GM23338 (cell line): Measurements from ENCODE around the gene TSPYL2. TPM values are rescaled to one million over a fixed set of nuclear protein-coding genes. Genes with fewer than 3 reads are reported as not detected.

ENCODE experiments used
- ATAC-seq: fragments of 200-7000 bp; cut with Tn5 transposase; 3 replicates; pipeline ENCODE4 v1.9.1; 2020
- DNase-seq: peaks from one replicate; pipeline ENCODE4 v3.0.0-alpha.2; 2015; ENCODE audit warnings: low spot score
- H2AFZ ChIP-seq: fragments of 200-600 bp; sonication (generic); 2 replicates; pipeline ENCODE4 v1.8.0; 2016; ENCODE audit warnings: antibody characterized with exemption, mild to moderate bottlenecking, moderate library complexity
- H3F3A ChIP-seq: fragments of 200-600 bp; sonication (generic); replicated peaks from 2 replicates; pipeline ENCODE4 v1.8.0; 2017; ENCODE audit warnings: antibody characterized with exemption, mixed run types, low read depth
- H3K27ac ChIP-seq: fragments of 200-600 bp; sonication (generic); 2 replicates; pipeline ENCODE4 v1.6.1; 2016; ENCODE audit warnings: low read depth
- H3K27me3 ChIP-seq: fragments of 200-600 bp; sonication (generic); 2 replicates; pipeline ENCODE4 v1.8.0; 2016; ENCODE audit warnings: mild to moderate bottlenecking, mixed run types, moderate library complexity; ENCODE audit not compliant: insufficient read depth
- H3K36me3 ChIP-seq: fragments of 200-600 bp; sonication (generic); 2 replicates; pipeline ENCODE4 v1.8.0; 2016; ENCODE audit warnings: mild to moderate bottlenecking; ENCODE audit not compliant: insufficient read depth
- H3K4me1 ChIP-seq: fragments of 200-600 bp; sonication (generic); 2 replicates; pipeline ENCODE4 v1.8.0; 2016; ENCODE audit warnings: mild to moderate bottlenecking, moderate library complexity; ENCODE audit not compliant: insufficient read depth
- H3K4me2 ChIP-seq: fragments of 200-600 bp; sonication (generic); 2 replicates; pipeline ENCODE4 v1.7.1; 2017; ENCODE audit warnings: mixed run types
- H3K4me3 ChIP-seq: fragments of 200-600 bp; sonication (generic); 2 replicates; pipeline ENCODE4 v1.6.1; 2016; ENCODE audit warnings: mixed run types
- H3K79me2 ChIP-seq: fragments of 200-600 bp; sonication (generic); replicated peaks from 2 replicates; pipeline ENCODE4 v1.8.0; 2017; ENCODE audit warnings: mild to moderate bottlenecking; ENCODE audit not compliant: insufficient read depth
- H3K9me2 ChIP-seq: fragments of 200-600 bp; sonication (generic); 2 replicates; pipeline ENCODE4 v1.8.0; 2017; ENCODE audit not compliant: insufficient read depth
- H4K20me1 ChIP-seq: fragments of 200-600 bp; sonication (generic); replicated peaks from 2 replicates; pipeline ENCODE4 v1.8.0; 2017; ENCODE audit warnings: mild to moderate bottlenecking; ENCODE audit not compliant: insufficient read depth
- H3K27ac Mint-ChIP-seq: 2 replicates; pipeline ENCODE4 v1.8.0; 2020; ENCODE audit warnings: inconsistent platforms, mild to moderate bottlenecking, moderate library complexity, mixed read lengths
- H3K27me3 Mint-ChIP-seq: 3 replicates; pipeline ENCODE4 v1.8.0; 2022; ENCODE audit warnings: low read depth, mild to moderate bottlenecking, moderate library complexity, mixed read lengths, inconsistent platforms; ENCODE audit not compliant: insufficient read depth, poor library complexity
- H3K36me3 Mint-ChIP-seq: 3 replicates; pipeline ENCODE4 v1.8.0; 2021; ENCODE audit warnings: low read depth, mild to moderate bottlenecking, inconsistent platforms, moderate library complexity, mixed read lengths
- H3K4me1 Mint-ChIP-seq: 3 replicates; pipeline ENCODE4 v1.8.0; 2020; ENCODE audit warnings: mild to moderate bottlenecking, inconsistent platforms, mixed read lengths
- H3K4me3 Mint-ChIP-seq: 3 replicates; pipeline ENCODE4 v1.8.0; 2021; ENCODE audit warnings: moderate library complexity, mild to moderate bottlenecking, inconsistent platforms, mixed read lengths
- H3K9me3 Mint-ChIP-seq: 3 replicates; pipeline ENCODE4 v1.8.0; 2020; ENCODE audit warnings: moderate library complexity, mild to moderate bottlenecking, inconsistent platforms, mixed read lengths
- CREB1 ChIP-seq: fragments of 250-450 bp; sonication (Bioruptor Pico); IDR thresholded peaks from 2 replicates; pipeline ENCODE4 v1.5.0; 2020; ENCODE audit warnings: low read depth, mild to moderate bottlenecking, moderate library complexity
- EZH2 ChIP-seq: fragments of 200-600 bp; sonication (generic); IDR thresholded peaks from one replicate; pipeline ENCODE4 v1.8.0; 2017; ENCODE audit warnings: antibody characterized with exemption, mild to moderate bottlenecking, low read depth; ENCODE audit not compliant: unreplicated experiment
- EZH2phosphoT487 ChIP-seq: fragments of 200-600 bp; sonication (generic); IDR thresholded peaks from one replicate; pipeline ENCODE4 v1.8.1; 2018; ENCODE audit warnings: antibody characterized with exemption; ENCODE audit not compliant: unreplicated experiment
- JUNB ChIP-seq: IDR thresholded peaks from one replicate; pipeline ENCODE4 v1.6.1; 2016; ENCODE audit warnings: antibody characterized with exemption; ENCODE audit not compliant: unreplicated experiment
- NANOG ChIP-seq: IDR thresholded peaks from 2 replicates; pipeline ENCODE4 v1.6.1; 2016; ENCODE audit warnings: antibody characterized with exemption, borderline replicate concordance
- POLR2AphosphoS5 ChIP-seq: IDR thresholded peaks from 2 replicates; pipeline ENCODE4 v1.6.1; 2016; ENCODE audit warnings: antibody characterized with exemption, low read depth
- STAT1 ChIP-seq: IDR thresholded peaks from one replicate; pipeline ENCODE4 v1.6.1; 2016; ENCODE audit warnings: antibody characterized with exemption; ENCODE audit not compliant: unreplicated experiment
- ZNF114 ChIP-seq: fragments of 250-450 bp; sonication (Bioruptor Pico); IDR thresholded peaks from 2 replicates; pipeline ENCODE4 v1.5.0; 2020; ENCODE audit warnings: mild to moderate bottlenecking, moderate library complexity
- ZNF331 ChIP-seq: fragments of 250-450 bp; sonication (Bioruptor Pico); IDR thresholded peaks from 2 replicates; pipeline ENCODE4 v1.5.0; 2020; ENCODE audit warnings: low read depth, mild to moderate bottlenecking, moderate library complexity
- polyA plus RNA-seq: library from polyadenylated mRNA; unstranded; fragments of >200 nt; fragmentation: Nextera tagmentation; extraction: Ambion mirVana; gene quantifications from 2 replicates; pipeline ENCODE4 v1.2.1, GENCODE V29; 2016
- total RNA-seq: library from RNA; depleted of rRNA; stranded (reverse); fragments of >200 nt; shearing (Covaris generic); gene quantifications from 2 replicates; pipeline ENCODE4 v1.2.3, GENCODE V29; 2014
- TF ChIP-seq, protein P1 (sequence below): fragments of 250-450 bp; sonication (Bioruptor Pico); IDR thresholded peaks from 2 replicates; pipeline ENCODE4 v1.5.0; 2020; ENCODE audit warnings: mild to moderate bottlenecking, moderate library complexity
- TF ChIP-seq, protein P2 (sequence below): IDR thresholded peaks from 2 replicates; pipeline ENCODE4 v1.6.1; 2016; ENCODE audit warnings: antibody characterized with exemption
- TF ChIP-seq, protein P3 (sequence below): IDR thresholded peaks from one replicate; pipeline ENCODE4 v1.6.1; 2018; ENCODE audit warnings: antibody characterized with exemption; ENCODE audit not compliant: unreplicated experiment
- TF ChIP-seq, protein P4 (sequence below), 2 experiments: fragments of 200-600 bp in 1 of 2; sonication (generic) in 1 of 2; conservative IDR thresholded peaks; 2 replicates each; pipeline versions ENCODE4 v1.5.1 to v1.6.1; 2016 to 2017; ENCODE audit warnings: antibody characterized with exemption in 2 of 2, low read depth in 2 of 2, mild to moderate bottlenecking in 2 of 2, moderate library complexity in 1 of 2

Gene TSPYL2
- total and polyA plus RNA-seq, 2 experiments from 2014 or later, result 13.4 TPM

DNA sequence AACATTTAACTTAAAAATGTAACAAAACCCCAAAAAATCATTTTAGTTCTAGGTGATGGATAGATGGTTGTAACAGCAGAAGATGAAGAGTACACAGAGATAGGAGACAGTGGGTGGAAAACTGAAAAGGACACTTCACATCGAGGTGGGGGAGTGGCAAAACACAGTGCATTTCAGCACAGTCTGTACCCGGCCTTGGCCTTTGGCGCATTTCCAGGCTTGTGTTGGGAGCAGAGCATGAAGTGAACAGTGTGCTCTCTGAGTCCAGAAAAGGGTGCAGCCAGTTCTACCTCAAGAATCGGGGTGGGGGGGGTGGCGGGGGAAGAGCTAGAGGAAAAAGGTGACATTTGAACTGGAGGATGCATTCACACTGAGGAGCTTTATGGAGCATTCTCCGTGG is 4.3 kb downstream of the TSPYL2 start:
- Mint-ChIP-seq H3K36me3 (peaks cover 52% of the 10 kb centered on the region), H3K27ac (no peak overlapping the region), H3K4me3 (no peak overlapping the region), H3K4me1 (peaks cover 10% of the 10 kb centered on the region), H3K27me3 (peaks cover 5% of the 10 kb centered on the region), H3K9me3 (no peaks in the 10 kb centered on the region; the same call in 1 of the 3 replicates)
- Histone ChIP-seq H3K36me3 (no peaks in the 10 kb centered on the region), H3K4me3 (no peak overlapping the region), H3K4me2 (no peak overlapping the region), H3K27ac (no peak overlapping the region), H3K9me2 (no peaks in the 10 kb centered on the region), H3K79me2 (0 out of 2 replicates have a peak, but pooled peaks cover 4% of the 10 kb centered on the region), H3K4me1 (no peaks in the 10 kb centered on the region; the same call in 1 of the 2 replicates), H3F3A (no peaks in the 10 kb centered on the region), H3K27me3 (no peaks in the 10 kb centered on the region), H4K20me1 (no peaks in the 10 kb centered on the region; the same call in 1 of the 2 replicates), H2AFZ (no peak overlapping the region)
- ATAC-seq, result no peak
- no peak for DNase-seq
- TF ChIP-seq ZNF331 (CRISPR knock-in tag), result no peak
- no peak for TF ChIP-seq STAT1
- TF ChIP-seq, protein P1, sequence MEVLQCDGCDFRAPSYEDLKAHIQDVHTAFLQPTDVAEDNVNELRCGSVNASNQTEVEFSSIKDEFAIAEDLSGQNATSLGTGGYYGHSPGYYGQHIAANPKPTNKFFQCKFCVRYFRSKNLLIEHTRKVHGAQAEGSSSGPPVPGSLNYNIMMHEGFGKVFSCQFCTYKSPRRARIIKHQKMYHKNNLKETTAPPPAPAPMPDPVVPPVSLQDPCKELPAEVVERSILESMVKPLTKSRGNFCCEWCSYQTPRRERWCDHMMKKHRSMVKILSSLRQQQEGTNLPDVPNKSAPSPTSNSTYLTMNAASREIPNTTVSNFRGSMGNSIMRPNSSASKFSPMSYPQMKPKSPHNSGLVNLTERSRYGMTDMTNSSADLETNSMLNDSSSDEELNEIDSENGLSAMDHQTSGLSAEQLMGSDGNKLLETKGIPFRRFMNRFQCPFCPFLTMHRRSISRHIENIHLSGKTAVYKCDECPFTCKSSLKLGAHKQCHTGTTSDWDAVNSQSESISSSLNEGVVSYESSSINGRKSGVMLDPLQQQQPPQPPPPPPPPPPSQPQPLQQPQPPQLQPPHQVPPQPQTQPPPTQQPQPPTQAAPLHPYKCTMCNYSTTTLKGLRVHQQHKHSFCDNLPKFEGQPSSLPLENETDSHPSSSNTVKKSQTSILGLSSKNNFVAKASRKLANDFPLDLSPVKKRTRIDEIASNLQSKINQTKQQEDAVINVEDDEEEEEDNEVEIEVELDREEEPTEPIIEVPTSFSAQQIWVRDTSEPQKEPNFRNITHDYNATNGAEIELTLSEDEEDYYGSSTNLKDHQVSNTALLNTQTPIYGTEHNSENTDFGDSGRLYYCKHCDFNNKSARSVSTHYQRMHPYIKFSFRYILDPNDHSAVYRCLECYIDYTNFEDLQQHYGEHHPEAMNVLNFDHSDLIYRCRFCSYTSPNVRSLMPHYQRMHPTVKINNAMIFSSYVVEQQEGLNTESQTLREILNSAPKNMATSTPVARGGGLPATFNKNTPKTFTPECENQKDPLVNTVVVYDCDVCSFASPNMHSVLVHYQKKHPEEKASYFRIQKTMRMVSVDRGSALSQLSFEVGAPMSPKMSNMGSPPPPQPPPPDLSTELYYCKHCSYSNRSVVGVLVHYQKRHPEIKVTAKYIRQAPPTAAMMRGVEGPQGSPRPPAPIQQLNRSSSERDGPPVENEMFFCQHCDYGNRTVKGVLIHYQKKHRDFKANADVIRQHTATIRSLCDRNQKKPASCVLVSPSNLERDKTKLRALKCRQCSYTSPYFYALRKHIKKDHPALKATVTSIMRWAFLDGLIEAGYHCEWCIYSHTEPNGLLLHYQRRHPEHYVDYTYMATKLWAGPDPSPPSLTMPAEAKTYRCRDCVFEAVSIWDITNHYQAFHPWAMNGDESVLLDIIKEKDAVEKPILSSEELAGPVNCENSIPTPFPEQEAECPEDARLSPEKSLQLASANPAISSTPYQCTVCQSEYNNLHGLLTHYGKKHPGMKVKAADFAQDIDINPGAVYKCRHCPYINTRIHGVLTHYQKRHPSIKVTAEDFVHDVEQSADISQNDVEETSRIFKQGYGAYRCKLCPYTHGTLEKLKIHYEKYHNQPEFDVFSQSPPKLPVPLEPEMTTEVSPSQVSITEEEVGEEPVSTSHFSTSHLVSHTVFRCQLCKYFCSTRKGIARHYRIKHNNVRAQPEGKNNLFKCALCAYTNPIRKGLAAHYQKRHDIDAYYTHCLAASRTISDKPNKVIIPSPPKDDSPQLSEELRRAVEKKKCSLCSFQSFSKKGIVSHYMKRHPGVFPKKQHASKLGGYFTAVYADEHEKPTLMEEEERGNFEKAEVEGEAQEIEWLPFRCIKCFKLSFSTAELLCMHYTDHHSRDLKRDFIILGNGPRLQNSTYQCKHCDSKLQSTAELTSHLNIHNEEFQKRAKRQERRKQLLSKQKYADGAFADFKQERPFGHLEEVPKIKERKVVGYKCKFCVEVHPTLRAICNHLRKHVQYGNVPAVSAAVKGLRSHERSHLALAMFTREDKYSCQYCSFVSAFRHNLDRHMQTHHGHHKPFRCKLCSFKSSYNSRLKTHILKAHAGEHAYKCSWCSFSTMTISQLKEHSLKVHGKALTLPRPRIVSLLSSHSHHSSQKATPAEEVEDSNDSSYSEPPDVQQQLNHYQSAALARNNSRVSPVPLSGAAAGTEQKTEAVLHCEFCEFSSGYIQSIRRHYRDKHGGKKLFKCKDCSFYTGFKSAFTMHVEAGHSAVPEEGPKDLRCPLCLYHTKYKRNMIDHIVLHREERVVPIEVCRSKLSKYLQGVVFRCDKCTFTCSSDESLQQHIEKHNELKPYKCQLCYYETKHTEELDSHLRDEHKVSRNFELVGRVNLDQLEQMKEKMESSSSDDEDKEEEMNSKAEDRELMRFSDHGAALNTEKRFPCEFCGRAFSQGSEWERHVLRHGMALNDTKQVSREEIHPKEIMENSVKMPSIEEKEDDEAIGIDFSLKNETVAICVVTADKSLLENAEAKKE (CRISPR knock-in tag), result no peak
- TF ChIP-seq POLR2AphosphoS5, result no peak
- no peak for TF ChIP-seq JUNB
- TF ChIP-seq CREB1 (CRISPR knock-in tag), result no peak
- no peak for TF ChIP-seq EZH2
- TF ChIP-seq ZNF114 (CRISPR knock-in tag), result no peak
- TF ChIP-seq, protein P2, sequence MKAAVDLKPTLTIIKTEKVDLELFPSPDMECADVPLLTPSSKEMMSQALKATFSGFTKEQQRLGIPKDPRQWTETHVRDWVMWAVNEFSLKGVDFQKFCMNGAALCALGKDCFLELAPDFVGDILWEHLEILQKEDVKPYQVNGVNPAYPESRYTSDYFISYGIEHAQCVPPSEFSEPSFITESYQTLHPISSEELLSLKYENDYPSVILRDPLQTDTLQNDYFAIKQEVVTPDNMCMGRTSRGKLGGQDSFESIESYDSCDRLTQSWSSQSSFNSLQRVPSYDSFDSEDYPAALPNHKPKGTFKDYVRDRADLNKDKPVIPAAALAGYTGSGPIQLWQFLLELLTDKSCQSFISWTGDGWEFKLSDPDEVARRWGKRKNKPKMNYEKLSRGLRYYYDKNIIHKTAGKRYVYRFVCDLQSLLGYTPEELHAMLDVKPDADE, result no peak
- no peak for TF ChIP-seq NANOG
- TF ChIP-seq, protein P3, sequence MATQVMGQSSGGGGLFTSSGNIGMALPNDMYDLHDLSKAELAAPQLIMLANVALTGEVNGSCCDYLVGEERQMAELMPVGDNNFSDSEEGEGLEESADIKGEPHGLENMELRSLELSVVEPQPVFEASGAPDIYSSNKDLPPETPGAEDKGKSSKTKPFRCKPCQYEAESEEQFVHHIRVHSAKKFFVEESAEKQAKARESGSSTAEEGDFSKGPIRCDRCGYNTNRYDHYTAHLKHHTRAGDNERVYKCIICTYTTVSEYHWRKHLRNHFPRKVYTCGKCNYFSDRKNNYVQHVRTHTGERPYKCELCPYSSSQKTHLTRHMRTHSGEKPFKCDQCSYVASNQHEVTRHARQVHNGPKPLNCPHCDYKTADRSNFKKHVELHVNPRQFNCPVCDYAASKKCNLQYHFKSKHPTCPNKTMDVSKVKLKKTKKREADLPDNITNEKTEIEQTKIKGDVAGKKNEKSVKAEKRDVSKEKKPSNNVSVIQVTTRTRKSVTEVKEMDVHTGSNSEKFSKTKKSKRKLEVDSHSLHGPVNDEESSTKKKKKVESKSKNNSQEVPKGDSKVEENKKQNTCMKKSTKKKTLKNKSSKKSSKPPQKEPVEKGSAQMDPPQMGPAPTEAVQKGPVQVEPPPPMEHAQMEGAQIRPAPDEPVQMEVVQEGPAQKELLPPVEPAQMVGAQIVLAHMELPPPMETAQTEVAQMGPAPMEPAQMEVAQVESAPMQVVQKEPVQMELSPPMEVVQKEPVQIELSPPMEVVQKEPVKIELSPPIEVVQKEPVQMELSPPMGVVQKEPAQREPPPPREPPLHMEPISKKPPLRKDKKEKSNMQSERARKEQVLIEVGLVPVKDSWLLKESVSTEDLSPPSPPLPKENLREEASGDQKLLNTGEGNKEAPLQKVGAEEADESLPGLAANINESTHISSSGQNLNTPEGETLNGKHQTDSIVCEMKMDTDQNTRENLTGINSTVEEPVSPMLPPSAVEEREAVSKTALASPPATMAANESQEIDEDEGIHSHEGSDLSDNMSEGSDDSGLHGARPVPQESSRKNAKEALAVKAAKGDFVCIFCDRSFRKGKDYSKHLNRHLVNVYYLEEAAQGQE, result no peak
- TF ChIP-seq EZH2phosphoT487, result no peak
- TF ChIP-seq, protein P4, sequence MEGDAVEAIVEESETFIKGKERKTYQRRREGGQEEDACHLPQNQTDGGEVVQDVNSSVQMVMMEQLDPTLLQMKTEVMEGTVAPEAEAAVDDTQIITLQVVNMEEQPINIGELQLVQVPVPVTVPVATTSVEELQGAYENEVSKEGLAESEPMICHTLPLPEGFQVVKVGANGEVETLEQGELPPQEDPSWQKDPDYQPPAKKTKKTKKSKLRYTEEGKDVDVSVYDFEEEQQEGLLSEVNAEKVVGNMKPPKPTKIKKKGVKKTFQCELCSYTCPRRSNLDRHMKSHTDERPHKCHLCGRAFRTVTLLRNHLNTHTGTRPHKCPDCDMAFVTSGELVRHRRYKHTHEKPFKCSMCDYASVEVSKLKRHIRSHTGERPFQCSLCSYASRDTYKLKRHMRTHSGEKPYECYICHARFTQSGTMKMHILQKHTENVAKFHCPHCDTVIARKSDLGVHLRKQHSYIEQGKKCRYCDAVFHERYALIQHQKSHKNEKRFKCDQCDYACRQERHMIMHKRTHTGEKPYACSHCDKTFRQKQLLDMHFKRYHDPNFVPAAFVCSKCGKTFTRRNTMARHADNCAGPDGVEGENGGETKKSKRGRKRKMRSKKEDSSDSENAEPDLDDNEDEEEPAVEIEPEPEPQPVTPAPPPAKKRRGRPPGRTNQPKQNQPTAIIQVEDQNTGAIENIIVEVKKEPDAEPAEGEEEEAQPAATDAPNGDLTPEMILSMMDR (conservative IDR thresholded peaks at IDR 0.05; ENCODE audit: low read depth in 2 of 2), result no peak
